ENCODE data around the gene PCGF3.

The PCGF3 gene

GRCh38 chr4:808860-809570, 103.4 kb downstream of the PCGF3 start:
- FAIRE-seq: no peak

GRCh38 chr4:813900-814299, 108.3 kb downstream of the PCGF3 start:
- FAIRE-seq: no peak

- FAIRE-seq: no peak
Observed at GRCh38 chr4:814312-814850, 108.7 kb downstream of the PCGF3 start.

GRCh38 chr4:815464-816146, 110.0 kb downstream of the PCGF3 start:
- FAIRE-seq: no peak

- FAIRE-seq: no peak
Observed at GRCh38 chr4:818106-818921, 112.7 kb downstream of the PCGF3 start.

GRCh38 chr4:819401-820229, 114.0 kb downstream of the PCGF3 start:
- no peak for FAIRE-seq
